ENCODE measurements around the gene HRK.

HRK gene

DNA sequence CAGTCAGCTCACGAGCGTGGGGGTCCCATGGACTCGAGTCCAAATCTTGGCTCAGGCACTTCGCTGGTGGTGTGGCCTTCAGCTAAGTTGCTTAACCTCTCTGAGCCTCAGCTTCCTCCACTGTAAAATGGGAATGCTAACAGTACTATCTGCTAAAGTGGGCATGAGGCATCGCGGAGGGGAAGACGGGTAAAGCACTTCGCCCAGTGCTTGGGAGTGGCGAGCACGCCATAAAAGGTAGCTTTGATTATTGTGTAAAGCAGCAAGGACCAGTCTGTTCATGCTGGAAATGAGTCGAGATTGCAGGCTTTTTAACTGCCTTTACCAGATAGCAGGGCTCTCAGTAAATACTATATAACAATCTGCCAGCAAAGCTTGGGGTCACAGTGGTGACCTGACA is 24.5 kb downstream of the HRK start:
- DNase-seq (ENCODE audit: low read depth) = no peak
- TF ChIP-seq, protein P1, sequence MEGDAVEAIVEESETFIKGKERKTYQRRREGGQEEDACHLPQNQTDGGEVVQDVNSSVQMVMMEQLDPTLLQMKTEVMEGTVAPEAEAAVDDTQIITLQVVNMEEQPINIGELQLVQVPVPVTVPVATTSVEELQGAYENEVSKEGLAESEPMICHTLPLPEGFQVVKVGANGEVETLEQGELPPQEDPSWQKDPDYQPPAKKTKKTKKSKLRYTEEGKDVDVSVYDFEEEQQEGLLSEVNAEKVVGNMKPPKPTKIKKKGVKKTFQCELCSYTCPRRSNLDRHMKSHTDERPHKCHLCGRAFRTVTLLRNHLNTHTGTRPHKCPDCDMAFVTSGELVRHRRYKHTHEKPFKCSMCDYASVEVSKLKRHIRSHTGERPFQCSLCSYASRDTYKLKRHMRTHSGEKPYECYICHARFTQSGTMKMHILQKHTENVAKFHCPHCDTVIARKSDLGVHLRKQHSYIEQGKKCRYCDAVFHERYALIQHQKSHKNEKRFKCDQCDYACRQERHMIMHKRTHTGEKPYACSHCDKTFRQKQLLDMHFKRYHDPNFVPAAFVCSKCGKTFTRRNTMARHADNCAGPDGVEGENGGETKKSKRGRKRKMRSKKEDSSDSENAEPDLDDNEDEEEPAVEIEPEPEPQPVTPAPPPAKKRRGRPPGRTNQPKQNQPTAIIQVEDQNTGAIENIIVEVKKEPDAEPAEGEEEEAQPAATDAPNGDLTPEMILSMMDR (IDR thresholded peaks at IDR 0.05; ENCODE audit: low read depth, low read length, missing control alignments) = no peak
- H3K4me3 ChIP-seq (ENCODE audit: low read depth, low read length) = no peak overlapping the region

GRCh38 chr12:116855744-116856470 is 25.3 kb downstream of the HRK start:
- TF ChIP-seq, protein P1 (IDR thresholded peaks at IDR 0.05; ENCODE audit: low read depth, low read length, missing control alignments) = no peak
- DNase-seq (ENCODE audit: low read depth) = no peak

GRCh38 chr12:116853507-116853906 is 27.7 kb downstream of the HRK start:
- TF ChIP-seq, protein P1 (IDR thresholded peaks at IDR 0.05; ENCODE audit: low read depth, low read length, missing control alignments) = no peak
- DNase-seq (ENCODE audit: low read depth) = no peak
- H3K4me3 ChIP-seq (ENCODE audit: low read depth, low read length) = no peak overlapping the region

More at GRCh38 chr12:116855744-116856470, 25.3 kb downstream of the HRK start:
- no peak overlapping the region for H3K4me3 ChIP-seq (ENCODE audit: low read depth, low read length)

DNA sequence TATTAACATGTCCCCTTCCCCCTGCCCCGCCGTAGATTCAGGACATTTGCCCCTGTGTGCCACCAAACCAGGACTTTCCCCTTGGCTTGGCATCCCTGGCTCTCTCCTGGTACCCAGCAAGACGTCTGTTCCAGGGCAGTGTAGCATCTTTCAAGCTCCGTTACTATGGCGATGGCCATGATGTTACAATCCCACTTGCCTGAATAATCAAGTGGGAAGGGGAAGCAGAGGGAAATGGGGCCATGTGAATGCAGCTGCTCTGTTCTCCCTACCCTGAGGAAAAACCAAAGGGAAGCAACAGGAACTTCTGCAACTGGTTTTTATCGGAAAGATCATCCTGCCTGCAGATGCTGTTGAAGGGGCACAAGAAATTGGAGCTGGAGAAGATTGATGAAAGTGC is 28.9 kb downstream of the HRK start:
- H3K4me3 ChIP-seq (ENCODE audit: low read depth, low read length) = no peak overlapping the region
- TF ChIP-seq, protein P1 (IDR thresholded peaks at IDR 0.05; ENCODE audit: low read depth, low read length, missing control alignments) = no peak
- DNase-seq (ENCODE audit: low read depth) = no peak

- DNase-seq (ENCODE audit: low read depth) = no peak
- TF ChIP-seq, protein P1 (IDR thresholded peaks at IDR 0.05; ENCODE audit: low read depth, low read length, missing control alignments) = no peak
- H3K4me3 ChIP-seq (ENCODE audit: low read depth, low read length) = no peak overlapping the region
These were observed 32.0 kb downstream of the HRK start for GRCh38 chr12:116849216-116849615.

DNA sequence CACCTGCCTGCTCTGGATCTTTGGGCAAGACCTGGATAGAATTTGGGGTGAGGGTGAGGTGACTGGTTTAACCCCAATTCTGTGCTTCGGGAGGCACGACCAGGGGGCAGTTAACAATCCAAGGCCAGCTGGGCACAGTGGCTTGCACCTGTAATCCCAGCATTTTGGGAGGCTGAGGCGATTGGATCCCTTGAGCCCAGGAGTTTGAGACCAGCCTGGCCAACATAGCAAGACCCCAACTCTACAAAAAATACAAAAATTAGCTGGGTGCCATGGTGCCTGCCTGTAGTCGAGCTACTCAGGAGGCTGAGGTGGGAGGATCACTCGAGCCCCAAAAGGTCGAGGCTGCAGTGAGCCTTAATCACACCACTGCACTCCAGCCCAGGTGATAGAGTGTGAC is 38.2 kb downstream of the HRK start:
- DNase-seq (ENCODE audit: low read depth) = no peak
- no peak overlapping the region for H3K4me3 ChIP-seq (ENCODE audit: low read depth, low read length)
- TF ChIP-seq, protein P1 (IDR thresholded peaks at IDR 0.05; ENCODE audit: low read depth, low read length, missing control alignments) = no peak

- TF ChIP-seq, protein P1 (IDR thresholded peaks at IDR 0.05; ENCODE audit: low read depth, low read length, missing control alignments) = no peak
These were observed 41.9 kb downstream of the HRK start for GRCh38 chr12:116839287-116839830.

More at GRCh38 chr12:116839287-116839830, 41.9 kb downstream of the HRK start:
- no peak for DNase-seq (ENCODE audit: low read depth)
- no peak overlapping the region for H3K4me3 ChIP-seq (ENCODE audit: low read depth, low read length)

Data from GM12864 (cell line).